Upper lobe of left lung (tissue), 4 donors: ENCODE data around the gene NPTXR.

ENCODE experiments used
- EP300 ChIP-seq, 4 donors: sonication (generic); formaldehyde crosslinking; IDR thresholded peaks; one replicate each; pipeline ENCODE4 v1.5.1; 2017; ENCODE audit warnings: antibody characterized with exemption in 4 of 4, control low read depth in 2 of 4
- TF ChIP-seq, protein P1 (sequence below), 6 experiments: fragments of 450-650 bp in 4 of 6; fragments of 200-600 bp in 2 of 6; sonication (generic) in 2 of 6; IDR thresholded peaks; one replicate each; pipeline ENCODE4 v1.5.1; 2016 to 2019; ENCODE audit warnings: antibody characterized with exemption in 6 of 6

DNA sequence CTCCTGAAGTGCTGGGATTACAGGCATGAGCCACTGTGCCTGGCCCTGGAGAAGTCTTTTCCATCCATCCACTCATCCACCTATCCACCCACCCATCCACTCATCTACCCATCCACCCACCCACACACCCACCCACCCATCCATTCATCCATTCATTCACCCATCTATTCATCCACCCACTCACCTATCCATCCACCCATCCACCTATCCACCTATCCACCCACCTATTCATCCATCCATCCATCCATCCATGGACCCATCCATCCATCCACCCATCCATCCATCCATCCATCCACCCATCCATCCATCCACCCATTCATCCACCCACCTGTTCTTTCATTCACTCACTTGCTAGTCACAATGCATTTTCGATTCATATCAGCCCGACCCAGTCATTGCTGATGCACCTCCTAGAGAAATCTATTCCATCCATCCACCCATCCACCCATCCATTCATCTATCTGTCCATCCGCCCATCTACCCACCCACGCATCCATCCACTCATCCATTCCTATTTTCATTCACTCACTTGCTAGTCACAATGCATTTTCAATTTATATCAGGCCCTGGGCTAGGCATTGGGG is 70.4 kb downstream of the NPTXR start:
- TF ChIP-seq, protein P1, sequence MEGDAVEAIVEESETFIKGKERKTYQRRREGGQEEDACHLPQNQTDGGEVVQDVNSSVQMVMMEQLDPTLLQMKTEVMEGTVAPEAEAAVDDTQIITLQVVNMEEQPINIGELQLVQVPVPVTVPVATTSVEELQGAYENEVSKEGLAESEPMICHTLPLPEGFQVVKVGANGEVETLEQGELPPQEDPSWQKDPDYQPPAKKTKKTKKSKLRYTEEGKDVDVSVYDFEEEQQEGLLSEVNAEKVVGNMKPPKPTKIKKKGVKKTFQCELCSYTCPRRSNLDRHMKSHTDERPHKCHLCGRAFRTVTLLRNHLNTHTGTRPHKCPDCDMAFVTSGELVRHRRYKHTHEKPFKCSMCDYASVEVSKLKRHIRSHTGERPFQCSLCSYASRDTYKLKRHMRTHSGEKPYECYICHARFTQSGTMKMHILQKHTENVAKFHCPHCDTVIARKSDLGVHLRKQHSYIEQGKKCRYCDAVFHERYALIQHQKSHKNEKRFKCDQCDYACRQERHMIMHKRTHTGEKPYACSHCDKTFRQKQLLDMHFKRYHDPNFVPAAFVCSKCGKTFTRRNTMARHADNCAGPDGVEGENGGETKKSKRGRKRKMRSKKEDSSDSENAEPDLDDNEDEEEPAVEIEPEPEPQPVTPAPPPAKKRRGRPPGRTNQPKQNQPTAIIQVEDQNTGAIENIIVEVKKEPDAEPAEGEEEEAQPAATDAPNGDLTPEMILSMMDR (IDR thresholded peaks at IDR 0.05) = no peak
- no peak for TF ChIP-seq EP300 (IDR thresholded peaks at IDR 0.05)
